AG04450 (cell line): Measurements from ENCODE around the gene ZNF597. TPM values are rescaled to one million over a fixed set of nuclear protein-coding genes. Genes with fewer than 3 reads are reported as not detected.

Experiments
- CTCF ChIA-PET: fragments of 300-600, 350-600 bp; formaldehyde crosslinking; extraction: SDS; loops from one replicate; lab custom pipeline; 2022; ENCODE audit warnings: antibody characterized with exemption, inconsistent platforms; lab: Charles Lee
- POLR2A ChIA-PET: fragments of 350-600 bp; formaldehyde crosslinking; extraction: SDS; loops from one replicate; lab custom pipeline; 2021; ENCODE audit warnings: antibody characterized with exemption, inconsistent platforms; lab: Yijun Ruan, JAX
- DNase-seq: peaks from one replicate; pipeline ENCODE4 v3.0.0-alpha.2; 2011; ENCODE audit warnings: low read depth, low spot score
- H3K27ac ChIP-seq: one replicate; pipeline ENCODE4 v1.5.1; 2012; ENCODE audit warnings: low read depth, low read length, control low read depth
- H3K27me3 ChIP-seq: one replicate; pipeline ENCODE4 v1.6.0; 2012; ENCODE audit warnings: low read length; ENCODE audit not compliant: control insufficient read depth, insufficient read depth
- H3K4me3 ChIP-seq: 2 replicates; pipeline ENCODE4 v1.5.1; 2011; ENCODE audit warnings: mild to moderate bottlenecking, low read depth, low read length, control low read depth
- H3K9me3 ChIP-seq: 2 replicates; pipeline ENCODE4 v1.5.1; 2012; ENCODE audit warnings: low read length; ENCODE audit not compliant: control insufficient read depth, insufficient read depth
- polyA plus RNA-seq: library from polyadenylated mRNA; depleted of rRNA; stranded (reverse); fragments of >200 nt; gene quantifications from 2 replicates; pipeline ENCODE4 v1.2.3, GENCODE V29; 2011
- TF ChIP-seq, protein P1 (sequence below): IDR thresholded peaks from 2 replicates; pipeline ENCODE4 v1.5.1; 2011; ENCODE audit warnings: low read depth, low read length, control low read depth, inconsistent platforms

ZNF597 gene
- polyA plus RNA-seq, 1 experiment: 1.8 TPM

DNA sequence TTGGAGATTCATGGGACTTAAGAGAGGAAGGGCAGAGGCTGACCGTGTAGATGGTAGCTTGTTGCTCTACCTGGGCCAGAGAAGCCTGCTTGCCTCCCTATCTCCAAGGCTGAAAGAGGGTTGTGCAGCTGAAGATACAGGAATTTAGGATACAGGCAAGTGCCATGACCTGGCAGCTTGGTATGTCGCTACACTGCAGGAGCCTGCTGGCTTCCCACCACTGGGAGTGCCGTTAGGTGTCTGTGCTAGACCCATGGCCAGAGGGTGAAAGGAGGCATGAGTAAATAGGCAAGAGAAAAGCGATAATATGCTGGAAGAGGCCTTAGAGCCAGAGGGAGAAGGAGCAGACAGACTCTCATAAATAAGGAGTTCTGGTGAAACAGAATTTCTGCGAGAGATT lies 10.8 kb upstream of the ZNF597 start:
- CTCF ChIA-PET: no interaction called here

GRCh38 chr16:3444032-3444388 lies 706 bp upstream of the ZNF597 start:
- TF ChIP-seq, protein P1, sequence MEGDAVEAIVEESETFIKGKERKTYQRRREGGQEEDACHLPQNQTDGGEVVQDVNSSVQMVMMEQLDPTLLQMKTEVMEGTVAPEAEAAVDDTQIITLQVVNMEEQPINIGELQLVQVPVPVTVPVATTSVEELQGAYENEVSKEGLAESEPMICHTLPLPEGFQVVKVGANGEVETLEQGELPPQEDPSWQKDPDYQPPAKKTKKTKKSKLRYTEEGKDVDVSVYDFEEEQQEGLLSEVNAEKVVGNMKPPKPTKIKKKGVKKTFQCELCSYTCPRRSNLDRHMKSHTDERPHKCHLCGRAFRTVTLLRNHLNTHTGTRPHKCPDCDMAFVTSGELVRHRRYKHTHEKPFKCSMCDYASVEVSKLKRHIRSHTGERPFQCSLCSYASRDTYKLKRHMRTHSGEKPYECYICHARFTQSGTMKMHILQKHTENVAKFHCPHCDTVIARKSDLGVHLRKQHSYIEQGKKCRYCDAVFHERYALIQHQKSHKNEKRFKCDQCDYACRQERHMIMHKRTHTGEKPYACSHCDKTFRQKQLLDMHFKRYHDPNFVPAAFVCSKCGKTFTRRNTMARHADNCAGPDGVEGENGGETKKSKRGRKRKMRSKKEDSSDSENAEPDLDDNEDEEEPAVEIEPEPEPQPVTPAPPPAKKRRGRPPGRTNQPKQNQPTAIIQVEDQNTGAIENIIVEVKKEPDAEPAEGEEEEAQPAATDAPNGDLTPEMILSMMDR: no peak
- ChIA-PET CTCF (no interaction called here), POLR2A (interaction anchor here (0.5 to 2.2 kb wide), 6 partner anchors 14 to 246 kb away, joined by 4 to 20 read pairs (median 7); partner anchors contain the start of genes ZNF174, ZNF263 and ZSCAN32)
- Histone ChIP-seq H3K4me3 (peak overlapping the region; percentile 78), H3K27me3 (no peaks in the 10 kb centered on the region), H3K27ac (peak overlapping the region; percentile 80), H3K9me3 (peaks cover 11% of the 10 kb centered on the region; the same call in 1 of the 2 replicates)
- DNase-seq: peak; percentile 38

More for the DNA sequence above, 10.8 kb upstream of the ZNF597 start:
- DNase-seq: no peak
- Histone ChIP-seq H3K27me3 (no peaks in the 10 kb centered on the region), H3K27ac (no peak overlapping the region), H3K4me3 (no peak overlapping the region), H3K9me3 (no peaks in the 10 kb centered on the region)
- POLR2A ChIA-PET: no interaction called here
- TF ChIP-seq, protein P1: no peak

DNA sequence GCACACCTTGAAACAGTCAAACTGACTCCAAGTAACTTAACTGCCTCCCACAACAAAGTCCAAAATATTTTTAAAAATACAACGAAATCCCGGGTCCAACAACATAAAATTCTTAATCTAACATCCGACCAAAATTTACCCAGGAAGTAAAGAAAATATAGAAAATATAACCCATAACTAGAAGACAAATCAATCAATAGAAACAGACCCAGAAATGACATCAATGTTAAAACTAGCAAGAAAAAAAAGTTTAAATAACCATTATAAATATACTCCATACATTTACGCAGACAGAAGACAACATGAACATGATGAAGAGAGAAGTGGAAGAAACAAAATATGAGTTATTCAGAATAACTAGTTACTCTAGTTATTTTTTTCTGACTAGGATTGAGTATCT lies 3.7 kb downstream of the ZNF597 start:
- Histone ChIP-seq H3K27me3 (no peaks in the 10 kb centered on the region), H3K27ac (no peak overlapping the region), H3K9me3 (peaks cover 11% of the 10 kb centered on the region; the same call in 1 of the 2 replicates), H3K4me3 (no peak overlapping the region)
- DNase-seq: no peak
- TF ChIP-seq, protein P1: no peak
- ChIA-PET CTCF (no interaction called here), POLR2A (no interaction called here)

DNA sequence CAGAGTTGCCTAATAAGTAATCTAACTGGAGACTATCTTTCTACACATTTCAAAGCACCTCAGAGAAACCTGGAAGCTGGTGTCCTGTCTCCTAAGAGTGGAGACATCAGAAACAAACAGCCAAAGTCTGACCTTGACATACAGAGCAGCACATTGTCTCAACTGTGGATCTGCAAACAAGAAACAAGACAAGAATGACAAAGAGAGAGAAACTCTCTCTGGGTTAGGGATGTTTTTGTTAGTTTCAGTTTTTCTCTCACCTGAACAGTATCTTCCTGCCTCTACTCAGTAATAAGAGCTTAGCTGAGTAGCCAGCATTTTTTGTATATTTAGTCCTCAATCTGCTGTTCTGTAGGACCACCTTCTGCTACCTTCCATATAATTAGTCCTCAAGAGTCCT lies 8.9 kb downstream of the ZNF597 start:
- ChIA-PET POLR2A (no interaction called here), CTCF (no interaction called here)
- Histone ChIP-seq H3K27me3 (no peaks in the 10 kb centered on the region), H3K27ac (no peak overlapping the region), H3K9me3 (peaks cover 7% of the 10 kb centered on the region), H3K4me3 (no peak overlapping the region)
- TF ChIP-seq, protein P1: no peak
- DNase-seq: no peak

GRCh38 chr16:3431779-3432219 lies 11.5 kb downstream of the ZNF597 start:
- Histone ChIP-seq H3K9me3 (peaks cover 7% of the 10 kb centered on the region), H3K27me3 (no peaks in the 10 kb centered on the region), H3K27ac (no peak overlapping the region), H3K4me3 (no peak overlapping the region)
- TF ChIP-seq, protein P1: no peak
- ChIA-PET POLR2A (no interaction called here), CTCF (no interaction called here)
- no peak for DNase-seq
